BJ (cell line): ENCODE data around the gene HSD3B1. TPM values are rescaled to one million over a fixed set of nuclear protein-coding genes. Genes with fewer than 3 reads are reported as not detected.

ENCODE experiments used
- CTCF ChIA-PET: fragments of 350-600 bp; formaldehyde crosslinking; extraction: SDS; loops from one replicate; lab custom pipeline; 2021; ENCODE audit warnings: antibody characterized with exemption, inconsistent platforms; lab: Yijun Ruan, JAX
- POLR2A ChIA-PET: fragments of 300-600 bp; sonication (Branson Sonifier 250); formaldehyde crosslinking; extraction: SDS; loops from one replicate; lab custom pipeline; 2021; ENCODE audit warnings: antibody characterized with exemption; lab: Charles Lee
- DNase-seq: peaks from one replicate; pipeline ENCODE4 v3.0.0-alpha.2; 2011; ENCODE audit warnings: low read depth
- H3K27me3 ChIP-seq: 2 replicates; pipeline ENCODE4 v1.6.0; 2011; ENCODE audit warnings: low read length; ENCODE audit not compliant: control insufficient read depth, insufficient read depth
- H3K36me3 ChIP-seq: 2 replicates; pipeline ENCODE4 v1.5.1; 2011; ENCODE audit warnings: low read length; ENCODE audit not compliant: control insufficient read depth, insufficient read depth
- H3K4me3 ChIP-seq: 2 replicates; pipeline ENCODE4 v1.5.1; 2011; ENCODE audit warnings: low read depth, mild to moderate bottlenecking, control low read depth, low read length
- CTCF ChIP-seq: IDR thresholded peaks from 2 replicates; pipeline ENCODE4 v1.5.1; 2011; ENCODE audit warnings: low read depth, mild to moderate bottlenecking, control low read depth, inconsistent platforms, low read length, moderate library complexity; ENCODE audit not compliant: insufficient read depth
- polyA plus RNA-seq: library from polyadenylated mRNA; depleted of rRNA; stranded (reverse); fragments of >200 nt; gene quantifications from 2 replicates; pipeline ENCODE4 v1.2.3, GENCODE V29; 2011

The HSD3B1 gene
- polyA plus RNA-seq, 1 experiment: not detected

GRCh38 chr1:119532324-119532910 lies 25.4 kb downstream of the HSD3B1 start:
- no peak for DNase-seq
- Histone ChIP-seq H3K27me3 (peaks cover 2% of the 10 kb centered on the region; the same call in 1 of the 2 replicates), H3K4me3 (no peak overlapping the region), H3K36me3 (no peaks in the 10 kb centered on the region)
- no peak for TF ChIP-seq CTCF
- CTCF ChIA-PET: no interaction called here
- POLR2A ChIA-PET: no interaction called here

GRCh38 chr1:119535381-119535780 lies 28.4 kb downstream of the HSD3B1 start:
- CTCF ChIA-PET: interaction anchor here (1.3 kb wide), 1 partner anchor 13 kb away, joined by 3 read pairs; no protein-coding TSS in a partner anchor
- POLR2A ChIA-PET: no interaction called here
- Histone ChIP-seq H3K36me3 (no peaks in the 10 kb centered on the region), H3K4me3 (no peak overlapping the region), H3K27me3 (peaks cover 2% of the 10 kb centered on the region)
- no peak for DNase-seq
- no peak for TF ChIP-seq CTCF

GRCh38 chr1:119537966-119538365 lies 31.0 kb downstream of the HSD3B1 start:
- no peak overlapping the region for H3K4me3 ChIP-seq
- no peak for DNase-seq
- CTCF ChIA-PET: interaction anchor here (1.3 kb wide), 1 partner anchor 12 kb away, joined by 5 read pairs; no protein-coding TSS in a partner anchor
- POLR2A ChIA-PET: no interaction called here
- peaks cover 2% of the 10 kb centered on the region for H3K27me3 ChIP-seq
- no peaks in the 10 kb centered on the region for H3K36me3 ChIP-seq
- TF ChIP-seq CTCF: no peak

- no peak for TF ChIP-seq CTCF
- POLR2A ChIA-PET: no interaction called here
- CTCF ChIA-PET: interaction anchor here (1.0 kb wide), 1 partner anchor 10 kb away, joined by 3 read pairs; no protein-coding TSS in a partner anchor
- Histone ChIP-seq H3K4me3 (no peak overlapping the region), H3K27me3 (peaks cover 2% of the 10 kb centered on the region; the same call in 1 of the 2 replicates), H3K36me3 (no peaks in the 10 kb centered on the region)
- DNase-seq: no peak
These were observed 32.6 kb downstream of the HSD3B1 start for GRCh38 chr1:119539636-119540035.

- ChIA-PET CTCF (no interaction called here), POLR2A (no interaction called here)
- no peak for DNase-seq
These were observed 34.4 kb downstream of the HSD3B1 start for GRCh38 chr1:119541389-119541788.

More at GRCh38 chr1:119541389-119541788, 34.4 kb downstream of the HSD3B1 start:
- Histone ChIP-seq H3K36me3 (no peaks in the 10 kb centered on the region), H3K4me3 (no peak overlapping the region), H3K27me3 (peaks cover 1% of the 10 kb centered on the region; the same call in 1 of the 2 replicates)
- no peak for TF ChIP-seq CTCF
